HepG2 (cell line): ENCODE results near the gene CKS1B. TPM values are rescaled to one million over a fixed set of nuclear protein-coding genes. Genes with fewer than 3 reads are reported as not detected.

Experiments used
- AHDC1 ChIP-seq: sonication (generic); formaldehyde crosslinking; IDR thresholded peaks from 2 replicates; pipeline ENCODE4 v1.5.1; 2020; ENCODE audit warnings: mild to moderate bottlenecking, missing genetic modification reagents, borderline replicate concordance
- ATF7-NPFF ChIP-seq: sonication (generic); formaldehyde crosslinking; IDR thresholded peaks from 2 replicates; pipeline ENCODE4 v1.8.1; 2023; ENCODE audit warnings: mild to moderate bottlenecking, low read depth, missing genetic modification reagents, moderate library complexity
- CTCF ChIP-seq: sonication (generic); formaldehyde crosslinking; IDR thresholded peaks from 2 replicates; pipeline ENCODE4 v1.5.0; 2020; ENCODE audit warnings: mild to moderate bottlenecking, missing genetic modification reagents, moderate library complexity
- FOXA1 ChIP-seq, 2 experiments: fragments of 450-650 bp in 1 of 2; sonication (generic) in 1 of 2; formaldehyde crosslinking in 1 of 2; IDR thresholded peaks; 2 replicates each; pipeline versions ENCODE4 v1.4.0 to v1.6.1; 2016 to 2020; ENCODE audit warnings: missing genetic modification reagents in 1 of 2
- HNF1B ChIP-seq: sonication (generic); formaldehyde crosslinking; IDR thresholded peaks from 2 replicates; pipeline ENCODE4 v1.5.1; 2020; ENCODE audit warnings: mild to moderate bottlenecking, moderate library complexity, missing genetic modification reagents
- MXD1 ChIP-seq: sonication (generic); formaldehyde crosslinking; IDR thresholded peaks from 2 replicates; pipeline ENCODE4 v1.4.0; 2020; ENCODE audit warnings: mild to moderate bottlenecking, missing genetic modification reagents
- NCOR1 ChIP-seq: fragments of 200-600 bp; sonication (generic); IDR thresholded peaks from 2 replicates; pipeline ENCODE4 v1.7.0; 2017; ENCODE audit warnings: antibody characterized with exemption, low read length, borderline replicate concordance
- NONO ChIP-seq, 2 experiments: fragments of 450-650 bp in 1 of 2; sonication (generic) in 1 of 2; formaldehyde crosslinking in 1 of 2; IDR thresholded peaks in 1 of 2; conservative IDR thresholded peaks in 1 of 2; 2 replicates each; pipeline versions ENCODE4 v1.6.1 to v1.8.0; 2017 to 2022; ENCODE audit warnings: mild to moderate bottlenecking in 1 of 2, missing genetic modification reagents in 1 of 2, moderate library complexity in 1 of 2
- PLRG1 ChIP-seq: fragments of 450-650 bp; conservative IDR thresholded peaks from 2 replicates; pipeline ENCODE4 v1.6.1; 2016
- SSRP1 ChIP-seq: IDR thresholded peaks from 2 replicates; pipeline ENCODE4 v1.6.1; 2016; ENCODE audit warnings: control low read depth
- ZBTB37 ChIP-seq: sonication (generic); formaldehyde crosslinking; IDR thresholded peaks from 2 replicates; pipeline ENCODE4 v1.4.0; 2020; ENCODE audit warnings: mild to moderate bottlenecking, missing genetic modification reagents
- ZNF280B ChIP-seq: sonication (generic); formaldehyde crosslinking; IDR thresholded peaks from 2 replicates; pipeline ENCODE4 v1.5.0; 2020; ENCODE audit warnings: missing genetic modification reagents, mild to moderate bottlenecking, borderline replicate concordance
- ZNF576 ChIP-seq: sonication (generic); formaldehyde crosslinking; IDR thresholded peaks from 2 replicates; pipeline ENCODE4 v1.4.0; 2020; ENCODE audit warnings: mild to moderate bottlenecking, missing genetic modification reagents
- ZNF615 ChIP-seq: sonication (generic); formaldehyde crosslinking; IDR thresholded peaks from 2 replicates; pipeline ENCODE4 v1.5.0; 2020; ENCODE audit warnings: mild to moderate bottlenecking, missing genetic modification reagents, borderline replicate concordance
- polyA plus RNA-seq, 8 experiments: library from polyadenylated mRNA; depleted of rRNA in 3 of 8; stranded (reverse) in 7 of 8; unstranded in 1 of 8; fragments of >200 nt; fragmentation: Illumina TruSeq in 4 of 8; extraction: Trizol in 4 of 8; gene quantifications; 2 replicates each; pipeline versions ENCODE4 v1.2.1 to v1.2.3, GENCODE V29; 2011 to 2016; ENCODE audit warnings: low read depth in 4 of 8, missing spikeins in 1 of 8, mixed read lengths in 1 of 8; ENCODE audit not compliant: insufficient read depth in 1 of 8
- total RNA-seq, 5 experiments: library from RNA; depleted of rRNA; stranded (reverse); fragments of >200 nt; fragmentation: Illumina TruSeq; extraction: Trizol; gene quantifications; 2 replicates each; pipeline ENCODE4 v1.2.3, GENCODE V29; 2016; ENCODE audit warnings: low read depth in 1 of 5

The CKS1B gene
- total and polyA plus RNA-seq, 2 of the 13 experiments (the other 11 are each of a cell fraction or from before 2014, with no cell fraction given) = 217 to 222 TPM

- no peak; the same call in 1 of the 2 replicates for TF ChIP-seq HNF1B
- no peak for TF ChIP-seq NONO (IDR thresholded peaks at IDR 0.05)
- TF ChIP-seq NONO (CRISPR knock-in tag; conservative IDR thresholded peaks at IDR 0.05) = peak; percentile 60
- no peak for TF ChIP-seq ZBTB37 (CRISPR knock-in tag)
- TF ChIP-seq MXD1 (CRISPR knock-in tag) = peak; percentile 99; the same call in 1 of the 2 replicates
- peak; percentile 97 for TF ChIP-seq ATF7-NPFF (CRISPR knock-in tag)
- no peak for TF ChIP-seq AHDC1 (CRISPR knock-in tag)
- TF ChIP-seq FOXA1 (IDR thresholded peaks at IDR 0.05) = no peak
- TF ChIP-seq FOXA1 (CRISPR knock-in tag; IDR thresholded peaks at IDR 0.05) = no peak
- no peak for TF ChIP-seq PLRG1
- TF ChIP-seq ZNF615 (CRISPR knock-in tag) = no peak
- no peak for TF ChIP-seq CTCF (CRISPR knock-in tag)
- TF ChIP-seq ZNF280B = 0 out of 2 replicates have a peak, but pooled peaks have one; percentile 43
- TF ChIP-seq SSRP1 (CRISPR knock-in tag) = no peak
- TF ChIP-seq ZNF576 (CRISPR knock-in tag) = no peak
- no peak for TF ChIP-seq NCOR1
Measured at GRCh38 chr1:154974102-154974807, at the start of gene CKS1B (continued).
